Activated CD4-positive, alpha-beta memory T cell treated with anti-CD3 and anti-CD28 coated beads for 36 hours (primary cell): ENCODE results near the gene CD69. TPM values are rescaled to one million over a fixed set of nuclear protein-coding genes. Genes with fewer than 3 reads are reported as not detected.
"Not testable (repeated sequence)": the region's sequence is repeated elsewhere in the genome, so short reads cannot be mapped to it uniquely, and the experiment has no call there.

Source experiments
- CTCF ChIA-PET: fragments of 350-600 bp; sonication (Branson Sonifier 250); formaldehyde crosslinking; loops from one replicate; lab custom pipeline; 2021; ENCODE audit warnings: antibody characterized with exemption, inconsistent platforms; lab: Charles Lee
- POLR2A ChIA-PET: fragments of 350-600 bp; sonication (Branson Sonifier 250); formaldehyde crosslinking; loops from one replicate; lab custom pipeline; 2021; ENCODE audit warnings: antibody characterized with exemption; lab: Charles Lee
- DNase-seq: peaks from one replicate; pipeline ENCODE4 v3.0.0-alpha.2; 2020
- H3K27ac Mint-ChIP-seq: one replicate; pipeline ENCODE4 v1.8.0; 2021; ENCODE audit warnings: mixed read lengths
- H3K27me3 Mint-ChIP-seq: one replicate; pipeline ENCODE4 v1.8.0; 2021; ENCODE audit warnings: mixed read lengths
- H3K36me3 Mint-ChIP-seq: one replicate; pipeline ENCODE4 v1.8.0; 2021; ENCODE audit warnings: mixed read lengths
- H3K4me1 Mint-ChIP-seq: one replicate; pipeline ENCODE4 v1.8.0; 2021; ENCODE audit warnings: low read depth, mixed read lengths
- H3K4me3 Mint-ChIP-seq: one replicate; pipeline ENCODE4 v1.8.0; 2021; ENCODE audit warnings: mild to moderate bottlenecking, mixed read lengths
- H3K9me3 Mint-ChIP-seq: one replicate; pipeline ENCODE4 v1.8.0; 2021; ENCODE audit warnings: mixed read lengths
- intact Hi-C: fragments of 100-400 bp; cut with micrococcal nuclease; formaldehyde crosslinking; loops from one replicate; pipeline ENCODE4 v1.15.1; 2023
- total RNA-seq, 2 experiments: library from RNA; stranded (reverse); gene quantifications; one replicate each; pipeline ENCODE4 v1.2.3, GENCODE V29; 2021

Gene CD69
- total RNA-seq, 2 experiments from 2014 or later: 118 to 120 TPM

- H3K27me3 Mint-ChIP-seq: no peaks in the 10 kb centered on the region
- ChIA-PET POLR2A (no interaction called here), CTCF (interaction anchor here (2.0 to 2.2 kb wide), 2 partner anchors 16 to 19 kb away, joined by 11 read pairs; no protein-coding TSS in a partner anchor)
- DNase-seq: no peak
- intact Hi-C loops: no loop called here
- H3K4me1 Mint-ChIP-seq: peaks cover 28% of the 10 kb centered on the region
- H3K4me3 Mint-ChIP-seq: no peak overlapping the region
- H3K36me3 Mint-ChIP-seq: peaks cover 7% of the 10 kb centered on the region
- H3K9me3 Mint-ChIP-seq: no peaks in the 10 kb centered on the region
- H3K27ac Mint-ChIP-seq: no peak overlapping the region
These were observed 36.7 kb downstream of the CD69 start for GRCh38 chr12:9724023-9724422.

DNA sequence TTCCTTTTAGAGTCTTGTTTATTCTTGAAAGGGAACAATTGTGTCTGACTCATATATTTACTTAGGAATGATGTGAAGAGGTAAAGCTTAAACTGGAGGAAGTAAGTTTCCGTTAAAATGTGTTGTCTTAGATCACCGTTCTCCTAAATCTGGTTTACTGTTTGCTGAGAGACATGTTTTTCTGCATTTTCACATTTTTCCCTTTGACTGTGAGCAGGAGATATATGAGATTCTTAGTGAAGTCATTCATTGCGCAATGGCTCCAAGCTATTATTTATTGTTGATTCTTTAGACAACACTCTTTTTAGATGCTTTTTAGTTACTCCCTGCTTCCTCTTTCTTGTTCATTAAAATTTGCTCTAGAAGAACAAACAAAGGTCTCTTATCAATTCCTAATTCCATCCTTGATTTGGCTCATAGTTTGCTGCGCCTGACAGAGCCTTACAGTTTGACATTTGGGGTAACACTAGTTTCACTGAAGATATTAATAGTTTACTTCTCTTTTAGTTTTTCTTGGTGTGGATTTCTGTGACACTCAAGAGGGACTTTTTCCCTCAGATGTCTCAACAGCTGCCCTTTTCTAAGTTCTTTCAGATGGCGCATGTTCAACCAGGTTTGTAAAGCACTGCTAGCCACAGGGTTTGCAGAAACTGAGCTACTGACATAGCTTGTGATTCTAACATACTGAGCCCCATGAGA lies 39.2 kb downstream of the CD69 start:
- Mint-ChIP-seq H3K4me3 (no peak overlapping the region), H3K9me3 (no peaks in the 10 kb centered on the region), H3K4me1 (peaks cover 26% of the 10 kb centered on the region), H3K36me3 (peaks cover 7% of the 10 kb centered on the region), H3K27ac (no peak overlapping the region), H3K27me3 (no peaks in the 10 kb centered on the region)
- intact Hi-C loops: no loop called here
- POLR2A ChIA-PET: interaction anchor here (1.6 kb wide), 1 partner anchor 47 kb away, joined by 3 read pairs; no protein-coding TSS in a partner anchor
- no peak for DNase-seq
- CTCF ChIA-PET: interaction anchor here (1.2 to 2.2 kb wide), 3 partner anchors 10 to 21 kb away, joined by 3 to 12 read pairs (median 5); no protein-coding TSS in a partner anchor

DNA sequence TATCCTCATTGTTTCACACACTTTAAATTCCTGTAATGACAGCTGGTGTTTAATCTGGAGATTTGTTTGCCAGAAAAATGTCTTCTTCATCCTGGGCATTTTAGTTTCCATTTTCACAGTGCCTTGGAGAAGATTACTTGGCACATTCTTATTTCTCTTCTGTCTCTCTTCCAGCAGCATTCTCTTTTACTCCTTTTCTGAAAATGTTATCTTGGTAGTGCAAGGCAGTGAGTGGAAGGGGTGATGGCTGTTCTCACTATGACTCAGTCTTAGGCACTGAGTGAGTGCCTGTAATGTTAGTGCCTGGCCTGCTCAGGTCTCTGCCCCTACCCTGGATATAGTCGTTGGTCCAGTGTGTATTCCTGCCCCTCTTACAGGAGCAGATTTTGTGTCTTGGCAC lies 40.9 kb downstream of the CD69 start:
- Mint-ChIP-seq H3K4me3 (no peak overlapping the region), H3K36me3 (peaks cover 7% of the 10 kb centered on the region), H3K27me3 (no peaks in the 10 kb centered on the region), H3K4me1 (peaks cover 32% of the 10 kb centered on the region), H3K9me3 (no peaks in the 10 kb centered on the region), H3K27ac (peak overlapping the region; percentile 4)
- no peak for DNase-seq
- ChIA-PET CTCF (interaction anchor here (0.8 to 6.2 kb wide), 2 partner anchors 13 to 85 kb away, joined by 3 to 32 read pairs; no protein-coding TSS in a partner anchor), POLR2A (no interaction called here)
- intact Hi-C loops: no loop called here

- intact Hi-C loops: no loop called here
- ChIA-PET POLR2A (no interaction called here), CTCF (interaction anchor here (0.8 to 6.2 kb wide), 2 partner anchors 12 to 84 kb away, joined by 3 to 32 read pairs; no protein-coding TSS in a partner anchor)
- Mint-ChIP-seq H3K36me3 (peaks cover 7% of the 10 kb centered on the region), H3K9me3 (no peaks in the 10 kb centered on the region), H3K4me3 (no peak overlapping the region), H3K27ac (no peak overlapping the region), H3K27me3 (no peaks in the 10 kb centered on the region), H3K4me1 (peaks cover 30% of the 10 kb centered on the region)
- DNase-seq: no peak
These were observed 41.7 kb downstream of the CD69 start for GRCh38 chr12:9718968-9719367.

DNA sequence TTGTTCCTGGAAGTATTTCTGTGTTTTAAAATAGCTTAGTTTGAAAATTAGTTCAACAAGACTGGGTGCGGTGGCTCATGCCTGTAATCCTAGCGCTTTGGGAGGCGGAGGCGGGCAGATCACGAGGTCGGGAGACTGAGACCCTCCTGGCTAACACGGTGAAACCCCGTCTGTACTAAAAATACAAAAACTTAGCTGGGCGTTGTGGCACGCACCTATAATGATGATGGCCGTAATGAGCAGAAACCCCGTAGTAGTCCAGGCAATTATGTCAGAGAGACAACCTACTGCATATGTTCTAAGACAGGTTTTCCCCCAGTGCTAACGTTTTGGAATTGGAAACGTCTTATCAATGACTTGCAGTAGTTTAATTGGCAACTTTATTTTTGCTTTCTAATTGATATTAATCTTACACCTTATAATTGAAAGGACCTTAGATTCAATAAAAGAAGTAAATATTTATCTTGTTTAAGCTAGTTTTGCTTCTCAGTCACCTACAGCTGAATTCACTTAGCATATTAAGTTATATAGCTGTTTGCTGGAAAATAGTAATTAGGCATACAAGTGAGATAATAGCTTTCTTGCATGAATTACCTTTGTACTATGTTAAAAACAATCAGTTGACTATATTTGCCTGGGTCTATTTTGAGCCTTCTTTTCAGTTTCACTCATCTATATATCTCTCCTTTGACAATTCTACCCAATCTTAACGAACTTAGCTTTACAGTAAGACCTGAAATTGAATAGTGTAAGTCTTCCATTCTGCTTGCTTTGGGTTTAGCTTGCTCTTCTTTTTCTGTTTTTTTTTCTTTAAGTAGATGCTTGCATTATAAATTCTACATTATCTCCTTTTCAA lies 43.4 kb downstream of the CD69 start:
- DNase-seq: no peak
- Mint-ChIP-seq H3K4me1 (peaks cover 32% of the 10 kb centered on the region), H3K27ac (no peak overlapping the region), H3K9me3 (no peaks in the 10 kb centered on the region), H3K36me3 (peaks cover 5% of the 10 kb centered on the region), H3K4me3 (no peak overlapping the region), H3K27me3 (no peaks in the 10 kb centered on the region)
- ChIA-PET POLR2A (interaction anchor here (0.6 to 1.3 kb wide), 2 partner anchors 9 to 18 kb away, joined by 3 to 4 read pairs; no protein-coding TSS in a partner anchor), CTCF (interaction anchor here (1.0 to 6.2 kb wide), 4 partner anchors 8 to 34 kb away, joined by 3 to 32 read pairs (median 5); no protein-coding TSS in a partner anchor)
- intact Hi-C loops: no loop called here

DNA sequence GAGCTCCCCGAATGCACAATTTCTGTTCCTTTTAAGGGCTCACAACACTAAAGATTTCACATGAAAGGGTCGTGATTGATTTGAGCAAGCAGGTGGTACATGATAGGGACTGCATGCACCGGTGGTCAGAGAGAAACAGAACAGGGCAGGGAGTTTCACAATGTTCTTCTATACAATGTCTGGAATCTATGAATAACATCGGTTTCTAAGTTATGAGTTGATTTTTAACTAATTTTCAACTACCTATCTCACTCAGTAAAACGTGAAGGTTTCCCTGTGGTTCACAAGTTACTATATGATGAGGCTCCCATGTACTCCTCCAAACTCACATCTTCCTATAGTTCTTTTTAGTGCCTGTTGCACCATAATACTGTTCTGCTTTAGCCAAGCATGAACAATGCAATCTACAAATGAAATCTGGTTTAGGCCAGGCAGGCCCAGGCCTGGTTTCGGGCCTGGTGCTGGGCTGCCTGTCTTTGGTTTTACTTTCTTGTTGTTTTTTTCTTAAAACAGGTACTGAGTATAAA lies 47.6 kb downstream of the CD69 start:
- H3K4me3 Mint-ChIP-seq, H3K27me3 Mint-ChIP-seq, POLR2A ChIA-PET, H3K9me3 Mint-ChIP-seq, intact Hi-C loops, H3K36me3 Mint-ChIP-seq, H3K27ac Mint-ChIP-seq, DNase-seq: not testable (repeated sequence)
- H3K4me1 Mint-ChIP-seq: peaks cover 23% of the 10 kb centered on the region
- CTCF ChIA-PET: interaction anchor here (1.0 to 1.2 kb wide), 2 partner anchors 20 to 30 kb away, joined by 3 to 5 read pairs; no protein-coding TSS in a partner anchor

DNA sequence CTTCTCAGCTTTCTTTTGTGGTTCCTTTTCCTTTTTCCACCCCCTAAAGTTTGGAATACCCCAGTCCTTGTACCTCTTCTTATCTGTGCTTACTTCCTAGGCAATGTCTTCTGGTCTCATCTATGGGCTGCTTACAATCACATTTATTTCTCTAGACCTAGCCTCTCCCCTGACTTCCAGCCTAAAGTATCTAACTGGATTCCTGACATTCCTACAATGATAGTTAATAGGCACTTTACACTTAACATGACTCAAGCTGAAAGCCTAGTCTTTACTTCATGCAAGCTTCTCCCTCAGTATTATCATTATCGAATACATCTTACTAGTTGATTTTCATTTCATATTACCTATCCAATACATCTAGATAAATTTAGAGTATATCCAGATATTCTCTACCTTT lies 49.0 kb downstream of the CD69 start:
- CTCF ChIA-PET: interaction anchor here (0.9 to 2.2 kb wide), 8 partner anchors 10 to 86 kb away, joined by 3 to 9 read pairs (median 4); no protein-coding TSS in a partner anchor
- H3K36me3 Mint-ChIP-seq: no peaks in the 10 kb centered on the region
- intact Hi-C loops: no loop called here

DNA sequence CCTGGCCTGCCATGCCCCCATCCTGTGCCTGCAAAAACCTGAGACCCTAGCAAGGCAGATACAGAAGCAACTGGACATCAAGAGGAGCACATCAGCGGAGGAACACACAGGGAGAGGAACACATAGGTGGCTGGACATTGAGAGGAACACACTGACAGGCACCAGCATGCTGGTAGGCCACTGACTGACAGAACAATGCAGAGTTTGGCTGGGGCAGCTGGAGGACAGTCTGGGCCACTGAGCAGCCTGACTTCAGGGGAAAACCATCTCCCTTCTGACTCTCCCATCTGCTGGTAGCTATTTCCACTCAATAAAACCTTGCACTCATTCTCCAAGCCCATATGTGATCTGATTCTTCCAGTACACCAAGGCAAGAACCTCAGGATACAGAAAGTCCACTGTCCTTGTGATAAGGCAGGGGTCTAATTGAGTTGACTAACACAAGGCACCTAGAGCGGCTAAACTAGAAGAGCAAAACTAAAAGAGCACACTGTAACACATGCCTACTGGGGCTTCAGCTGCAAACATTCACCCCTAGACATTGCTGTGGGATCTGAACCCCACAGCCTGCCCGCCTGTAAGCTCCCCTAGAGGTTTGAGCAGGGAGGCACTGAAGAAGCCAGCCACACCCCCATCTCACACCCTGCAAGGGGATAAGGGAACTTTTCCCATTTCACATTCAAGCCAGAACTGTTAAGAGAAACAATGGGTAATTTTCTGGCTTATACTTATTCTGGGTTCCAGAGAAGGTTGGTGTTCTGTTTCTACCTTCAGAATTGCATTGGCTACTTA lies 49.9 kb downstream of the CD69 start:
- CTCF ChIA-PET: interaction anchor here (0.8 to 4.9 kb wide), 10 partner anchors 9 to 87 kb away, joined by 3 to 29 read pairs (median 4); no protein-coding TSS in a partner anchor
- POLR2A ChIA-PET: no interaction called here
- intact Hi-C loops: no loop called here
- no peaks in the 10 kb centered on the region for H3K27me3 Mint-ChIP-seq
- peaks cover 4% of the 10 kb centered on the region for H3K36me3 Mint-ChIP-seq
- no peak overlapping the region for H3K4me3 Mint-ChIP-seq
- H3K27ac Mint-ChIP-seq: no peak overlapping the region
- DNase-seq: no peak
- H3K4me1 Mint-ChIP-seq: peaks cover 41% of the 10 kb centered on the region
- peaks cover 3% of the 10 kb centered on the region for H3K9me3 Mint-ChIP-seq

More for the DNA sequence above, 49.0 kb downstream of the CD69 start:
- Mint-ChIP-seq H3K4me1 (peaks cover 36% of the 10 kb centered on the region), H3K27ac (no peak overlapping the region), H3K27me3 (no peaks in the 10 kb centered on the region), H3K4me3 (no peak overlapping the region), H3K9me3 (no peaks in the 10 kb centered on the region)
- POLR2A ChIA-PET: no interaction called here
- DNase-seq: no peak

DNA sequence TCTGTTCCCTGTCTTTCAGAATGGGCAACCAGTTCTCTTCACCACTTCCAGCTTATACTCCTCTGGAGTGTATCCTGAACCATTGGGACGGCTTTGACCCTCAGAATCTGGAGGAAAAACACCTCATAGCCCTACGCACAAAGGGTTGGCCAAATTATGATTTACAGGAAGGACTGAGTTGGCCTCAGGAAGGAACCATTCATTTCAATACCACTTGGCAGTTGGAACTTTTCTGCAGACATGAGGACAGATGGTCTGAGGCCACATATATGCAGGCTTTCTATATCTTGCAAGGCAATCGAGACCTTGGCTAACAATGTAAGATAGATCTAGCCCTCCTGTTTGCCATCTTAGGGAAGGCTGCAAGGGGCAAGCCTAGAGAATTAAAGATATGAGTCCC lies 51.8 kb downstream of the CD69 start:
- H3K36me3 Mint-ChIP-seq: peaks cover 9% of the 10 kb centered on the region
- H3K27me3 Mint-ChIP-seq: no peaks in the 10 kb centered on the region
- peak overlapping the region; percentile 85 for H3K27ac Mint-ChIP-seq
- intact Hi-C loops: loop anchor here (1.0 to 10.0 kb wide), 4 partner anchors 10 to 374 kb away; partner anchors contain the start of gene CLEC2D
- peaks cover 44% of the 10 kb centered on the region for H3K4me1 Mint-ChIP-seq
- H3K9me3 Mint-ChIP-seq: peaks cover 17% of the 10 kb centered on the region
- no peak overlapping the region for H3K4me3 Mint-ChIP-seq
- ChIA-PET POLR2A (interaction anchor here (1.1 to 1.2 kb wide), 5 partner anchors 9 to 76 kb away, joined by 3 to 8 read pairs (median 3); no protein-coding TSS in a partner anchor), CTCF (interaction anchor here (0.6 to 4.9 kb wide), 37 partner anchors 8 to 462 kb away, joined by 3 to 86 read pairs (median 5); partner anchors contain the start of gene CLECL1)
- no peak for DNase-seq

DNA sequence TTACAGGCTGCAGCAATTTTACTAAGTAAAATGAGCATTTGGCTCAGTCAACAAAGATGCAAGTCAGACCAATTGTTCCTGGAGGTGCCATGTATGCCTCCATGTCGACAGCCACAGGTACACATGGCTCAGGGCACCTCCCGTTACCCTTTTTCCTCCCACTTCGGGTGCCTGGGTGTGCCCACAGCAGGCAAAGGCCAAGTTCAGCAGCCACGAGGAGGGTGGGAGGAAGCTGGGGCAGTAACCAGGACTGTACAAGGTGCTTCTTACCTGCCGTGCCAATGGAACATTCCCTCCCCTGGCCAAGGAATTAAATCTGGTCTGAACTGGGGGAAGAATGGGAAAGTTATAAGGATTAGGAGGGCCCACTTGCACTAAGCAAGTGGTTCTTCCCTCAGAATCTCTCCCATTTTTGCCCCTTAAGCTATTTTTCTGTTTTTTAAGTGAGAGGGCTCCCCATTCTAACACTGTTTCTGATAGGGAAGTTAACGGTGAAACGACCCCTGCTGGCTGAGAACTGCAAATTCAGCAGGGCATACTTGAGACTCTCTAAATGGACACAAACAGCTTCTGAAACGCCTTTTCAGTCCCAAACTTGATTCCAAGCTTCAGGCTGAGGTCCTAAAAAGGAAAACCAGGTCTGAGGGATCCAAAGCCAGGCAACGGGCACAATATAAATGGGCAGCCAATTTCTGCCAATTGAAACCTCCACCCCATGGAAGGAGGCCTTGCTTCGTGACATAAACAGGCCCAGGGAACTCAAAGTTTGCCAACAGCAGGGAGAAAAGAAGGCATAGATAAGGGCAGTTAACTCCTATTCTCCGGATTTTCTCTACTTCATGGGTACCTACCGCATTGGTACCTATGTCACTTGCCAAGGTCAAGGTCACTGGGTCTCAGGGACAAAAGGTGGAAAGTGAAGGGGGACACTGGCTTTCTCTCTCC lies 52.6 kb downstream of the CD69 start:
- intact Hi-C loops: loop anchor here (1.0 to 10.0 kb wide), 5 partner anchors 9 to 373 kb away; partner anchors contain the start of gene CLEC2D
- ChIA-PET CTCF (interaction anchor here (0.6 to 4.9 kb wide), 42 partner anchors 8 to 462 kb away, joined by 3 to 86 read pairs (median 4); partner anchors contain the start of gene CLECL1), POLR2A (interaction anchor here (0.8 to 1.3 kb wide), 6 partner anchors 9 to 75 kb away, joined by 3 to 8 read pairs (median 4); partner anchors contain the start of gene CLEC2D)
- peak overlapping the region; percentile 62 for H3K4me3 Mint-ChIP-seq
- peaks cover 40% of the 10 kb centered on the region for H3K4me1 Mint-ChIP-seq
- H3K36me3 Mint-ChIP-seq: peaks cover 9% of the 10 kb centered on the region
- H3K27me3 Mint-ChIP-seq: no peaks in the 10 kb centered on the region
- DNase-seq: peak; percentile 81
- peaks cover 17% of the 10 kb centered on the region for H3K9me3 Mint-ChIP-seq
- H3K27ac Mint-ChIP-seq: peak overlapping the region; percentile 85
